HEK293T (cell line): ENCODE results near the gene BMP10.

Experiments used
- BHLHE40 ChIP-seq: fragments of 450-650 bp; IDR thresholded peaks from 2 replicates; pipeline ENCODE4 v1.6.1; 2016; ENCODE audit warnings: mild to moderate bottlenecking, moderate library complexity, borderline replicate concordance
- TARDBP ChIP-seq: fragments of 450-650 bp; IDR thresholded peaks from 2 replicates; pipeline ENCODE4 v1.6.1; 2016
- ZNF384 ChIP-seq: fragments of 450-650 bp; IDR thresholded peaks from 2 replicates; pipeline ENCODE4 v1.6.1; 2016

DNA sequence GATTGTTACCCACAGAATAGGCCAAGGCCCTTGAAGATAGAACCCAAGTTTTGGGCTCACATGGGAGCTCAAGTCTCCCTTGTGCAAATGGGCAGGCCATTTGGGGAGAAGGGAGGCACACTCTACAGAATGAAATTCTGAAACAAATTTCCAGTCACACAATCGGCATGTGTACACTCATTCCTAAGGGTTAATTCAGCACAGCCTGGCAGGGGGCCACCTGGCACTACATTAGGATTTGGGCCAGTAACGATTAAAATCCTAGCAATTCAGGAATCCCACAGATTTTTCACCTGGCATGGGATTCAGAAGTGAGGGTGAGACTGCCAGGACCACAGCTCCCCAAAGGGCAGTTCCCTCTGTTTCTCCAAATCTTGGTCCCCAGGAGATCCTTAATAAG lies 46.4 kb downstream of the BMP10 start:
- TF ChIP-seq ZNF384 (no peak), BHLHE40 (no peak), TARDBP (no peak)
